Measurements from ENCODE around the gene THBS4. TPM values are rescaled to one million over a fixed set of nuclear protein-coding genes. Genes with fewer than 3 reads are reported as not detected.

THBS4 gene
- polyA plus RNA-seq, 1 of the 3 experiments (the other 2 are of a cell fraction), result 1.1 TPM

DNA sequence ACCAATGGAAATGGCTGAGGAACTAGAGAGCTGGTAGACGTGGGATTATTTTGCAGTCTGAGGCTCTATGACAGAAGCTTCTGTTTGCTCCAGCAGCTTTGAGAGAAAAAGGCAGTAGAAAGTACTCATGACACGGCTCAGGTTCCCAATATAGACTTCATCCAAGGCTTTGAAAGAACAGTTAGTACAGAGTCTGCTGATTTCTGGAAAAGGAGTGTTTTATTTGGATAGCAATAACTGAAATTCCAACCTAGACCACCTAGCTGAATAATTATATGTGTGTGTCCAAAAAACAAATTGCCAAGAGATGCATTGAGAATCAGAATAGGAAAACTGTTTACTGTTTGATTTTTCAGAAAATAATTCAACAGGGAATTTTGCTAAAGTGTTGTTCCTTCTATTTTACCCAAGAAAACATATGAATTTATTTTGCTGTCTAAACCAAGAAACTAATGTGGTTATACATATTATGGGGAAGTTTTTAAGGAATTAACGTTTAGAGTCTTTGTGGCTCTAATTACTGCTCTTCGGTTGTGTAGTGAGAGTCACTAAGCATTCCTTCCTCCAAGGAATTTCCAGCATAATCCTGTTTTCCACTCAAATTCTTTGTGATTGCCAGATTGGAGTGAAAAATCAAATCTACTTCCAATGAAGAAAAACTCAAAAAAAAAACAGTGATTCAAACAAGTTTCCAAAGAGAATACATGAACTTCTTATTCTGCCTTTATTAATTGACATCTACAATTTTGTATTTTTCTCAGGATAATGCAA, 26.0 kb upstream of the THBS4 start:
- DNase-seq, result no peak
- Histone ChIP-seq H3K9ac (no peak overlapping the region), H3K4me2 (no peak overlapping the region), H3K36me3 (replicated peaks in 1 of 2; ENCODE audit: control insufficient read depth in 1 of 2, insufficient read depth in 2 of 2, low read length in 1 of 2) (no peaks in the 10 kb centered on the region), H3F3A (replicated peaks; ENCODE audit: insufficient read depth) (no peaks in the 10 kb centered on the region), H3K27me3 (ENCODE audit: insufficient read depth) (no peaks in the 10 kb centered on the region), H3K9me3 (no peaks in the 10 kb centered on the region), H3K79me2 (ENCODE audit: insufficient read depth) (no peaks in the 10 kb centered on the region), H2AFZ (ENCODE audit: low read depth) (no peak overlapping the region), H3K9me2 (no peaks in the 10 kb centered on the region), H3K4me1 (ENCODE audit: control insufficient read depth in 1 of 2, insufficient read depth in 2 of 2, low read depth in 1 of 2, low read length in 1 of 2) (no peaks in the 10 kb centered on the region; a peak in 1 of 4 replicates), H4K20me1 (ENCODE audit: insufficient read depth) (no peaks in the 10 kb centered on the region), H3K27ac (ENCODE audit: low read depth in 2 of 2, low read length in 1 of 2) (no peak overlapping the region), H3K4me3 (ENCODE audit: low read depth in 2 of 2, low read length in 1 of 2) (no peak overlapping the region)
- ChIA-PET POLR2A (no interaction called here), CTCF (interaction anchor here (1.3 kb wide), 1 partner anchor 74 kb away, joined by 3 read pairs; no protein-coding TSS in a partner anchor)
- TF ChIP-seq MAX (IDR thresholded peaks at IDR 0.05; ENCODE audit: low read depth) (no peak), TCF12 (IDR thresholded peaks at IDR 0.05) (no peak), MXI1 (IDR thresholded peaks at IDR 0.05; ENCODE audit: low read depth, low read length) (no peak), SMC3 (IDR thresholded peaks at IDR 0.05; ENCODE audit: low read depth, low read length) (no peak), RCOR1 (IDR thresholded peaks at IDR 0.05; ENCODE audit: low read length) (no peak), RFX5 (IDR thresholded peaks at IDR 0.05; ENCODE audit: low read length) (no peak), RAD21 (IDR thresholded peaks at IDR 0.05; ENCODE audit: low read length) (no peak), EZH2phosphoT487 (IDR thresholded peaks at IDR 0.05; ENCODE audit: borderline replicate concordance, low read depth) (no peak), FOSL2 (IDR thresholded peaks at IDR 0.05; ENCODE audit: borderline replicate concordance, low read depth) (no peak), EP300 (IDR thresholded peaks at IDR 0.05; ENCODE audit: borderline replicate concordance in 1 of 2, low read depth in 1 of 2, low read length in 1 of 2) (no peak), TAF1 (IDR thresholded peaks at IDR 0.05; ENCODE audit: borderline replicate concordance, low read depth, low read length) (no peak), ELF1 (IDR thresholded peaks at IDR 0.05) (no peak)
- WGBS (ENCODE audit: low lambda C conversion rate), result 61% methylated on average over 4 of the region's 4 CpGs

DNA sequence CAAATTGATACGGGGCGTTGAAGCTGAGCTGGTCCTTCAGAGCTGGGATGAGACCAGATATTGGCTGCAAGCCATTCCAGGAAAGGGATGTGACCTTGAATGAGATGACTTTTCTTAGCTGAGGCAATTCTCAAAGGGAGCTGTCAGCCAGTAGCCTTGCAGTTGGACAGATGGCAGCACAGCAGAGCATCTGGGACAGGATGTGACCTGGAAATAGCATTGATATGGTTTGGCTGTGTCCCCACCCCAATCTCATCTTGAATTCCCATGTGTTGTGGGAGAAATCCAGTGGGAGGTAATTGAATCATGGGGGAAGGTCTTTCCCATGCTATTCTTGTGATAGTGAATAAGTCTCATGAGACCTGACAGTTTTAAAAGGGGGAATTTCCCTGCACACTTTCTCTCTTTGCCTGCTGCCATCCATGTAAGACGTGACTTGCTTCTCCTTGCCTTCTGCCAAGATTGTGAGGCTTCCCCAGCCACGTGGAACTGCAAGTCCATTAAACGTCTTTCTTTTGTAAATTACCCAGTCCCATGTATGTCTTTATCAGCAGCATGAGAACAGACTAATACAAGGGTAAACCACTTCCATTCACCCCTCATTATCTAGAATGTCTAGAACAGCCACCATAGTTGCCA, 24.3 kb upstream of the THBS4 start:
- Histone ChIP-seq H3K9ac (no peak overlapping the region), H3K4me1 (ENCODE audit: control insufficient read depth in 1 of 2, insufficient read depth in 2 of 2, low read depth in 1 of 2, low read length in 1 of 2) (no peaks in the 10 kb centered on the region; a peak in 1 of 4 replicates), H3K79me2 (ENCODE audit: insufficient read depth) (no peaks in the 10 kb centered on the region), H3K36me3 (replicated peaks in 1 of 2; ENCODE audit: control insufficient read depth in 1 of 2, insufficient read depth in 2 of 2, low read length in 1 of 2) (no peaks in the 10 kb centered on the region), H3K4me2 (no peak overlapping the region), H3K9me3 (no peaks in the 10 kb centered on the region), H4K20me1 (ENCODE audit: insufficient read depth) (no peaks in the 10 kb centered on the region), H2AFZ (ENCODE audit: low read depth) (no peak overlapping the region), H3K27me3 (ENCODE audit: insufficient read depth) (no peaks in the 10 kb centered on the region), H3K9me2 (no peaks in the 10 kb centered on the region), H3K27ac (ENCODE audit: low read depth in 2 of 2, low read length in 1 of 2) (no peak overlapping the region), H3F3A (replicated peaks; ENCODE audit: insufficient read depth) (no peaks in the 10 kb centered on the region), H3K4me3 (ENCODE audit: low read depth in 2 of 2, low read length in 1 of 2) (no peak overlapping the region)
- 68% methylated on average over 5 of the region's 5 CpGs for WGBS (ENCODE audit: low lambda C conversion rate)
- DNase-seq, result no peak
- ChIA-PET POLR2A (no interaction called here), CTCF (no interaction called here)
- no peak for TF ChIP-seq GABPA (IDR thresholded peaks at IDR 0.05; ENCODE audit: low read depth)
- TF ChIP-seq FOXJ3 (CRISPR knock-in tag; IDR thresholded peaks at IDR 0.05), result no peak
- TF ChIP-seq TEAD4 (IDR thresholded peaks at IDR 0.05; ENCODE audit: borderline replicate concordance, insufficient read depth), result no peak
- TF ChIP-seq GATA2 (CRISPR knock-in tag; IDR thresholded peaks at IDR 0.05), result no peak
- TF ChIP-seq NFIC (IDR thresholded peaks at IDR 0.05; ENCODE audit: borderline replicate concordance), result no peak
- TF ChIP-seq, protein P1, sequence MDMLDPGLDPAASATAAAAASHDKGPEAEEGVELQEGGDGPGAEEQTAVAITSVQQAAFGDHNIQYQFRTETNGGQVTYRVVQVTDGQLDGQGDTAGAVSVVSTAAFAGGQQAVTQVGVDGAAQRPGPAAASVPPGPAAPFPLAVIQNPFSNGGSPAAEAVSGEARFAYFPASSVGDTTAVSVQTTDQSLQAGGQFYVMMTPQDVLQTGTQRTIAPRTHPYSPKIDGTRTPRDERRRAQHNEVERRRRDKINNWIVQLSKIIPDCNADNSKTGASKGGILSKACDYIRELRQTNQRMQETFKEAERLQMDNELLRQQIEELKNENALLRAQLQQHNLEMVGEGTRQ (IDR thresholded peaks at IDR 0.05; ENCODE audit: borderline replicate concordance, low read depth, low read length), result no peak
- TF ChIP-seq POLR2AphosphoS5 (IDR thresholded peaks at IDR 0.05; ENCODE audit: low read depth, low read length), result no peak
- no peak for TF ChIP-seq YY1 (IDR thresholded peaks at IDR 0.05; ENCODE audit: low read depth)
- TF ChIP-seq REST (IDR thresholded peaks at IDR 0.05; ENCODE audit: low read depth, low read length), result no peak
- no peak for TF ChIP-seq EP300 (IDR thresholded peaks at IDR 0.05; ENCODE audit: borderline replicate concordance in 1 of 2, low read depth in 1 of 2, low read length in 1 of 2)
- no peak for TF ChIP-seq FOSL2 (IDR thresholded peaks at IDR 0.05; ENCODE audit: borderline replicate concordance, low read depth)
- TF ChIP-seq CHD2 (IDR thresholded peaks at IDR 0.05; ENCODE audit: low read length, partially characterized antibody), result no peak
- no peak for TF ChIP-seq JUND (IDR thresholded peaks at IDR 0.05)
- TF ChIP-seq NRF1 (IDR thresholded peaks at IDR 0.05; ENCODE audit: low read depth, low read length), result no peak
- no peak for TF ChIP-seq TCF12 (IDR thresholded peaks at IDR 0.05)
- TF ChIP-seq RFX5 (IDR thresholded peaks at IDR 0.05; ENCODE audit: low read length), result no peak
- TF ChIP-seq RCOR1 (IDR thresholded peaks at IDR 0.05; ENCODE audit: low read length), result no peak

Measured in SK-N-SH (cell line).